Endothelial cell of umbilical vein (primary cell): Measurements from ENCODE around the gene SMURF1. TPM values are rescaled to one million over a fixed set of nuclear protein-coding genes. Genes with fewer than 3 reads are reported as not detected.

Source experiments
- BruUV-seq: library from RNA; stranded (reverse); fragments of 400-500 nt; replicated peaks from 2 replicates; lab custom pipeline; 2021; lab: Mats Ljungman, UMichigan
- CTCF ChIA-PET: fragments of 300-600, 350-600 bp; sonication (Branson Sonifier 250); formaldehyde crosslinking; loops from one replicate; lab custom pipeline; 2021; ENCODE audit warnings: antibody characterized with exemption, inconsistent platforms; lab: Charles Lee
- POLR2A ChIA-PET: fragments of 300-600, 350-600 bp; sonication (Branson Sonifier 250); formaldehyde crosslinking; loops from one replicate; lab custom pipeline; 2021; ENCODE audit warnings: antibody characterized with exemption, inconsistent platforms; lab: Charles Lee
- DNase-seq: peaks from one replicate; pipeline ENCODE4 v3.0.0-alpha.2; 2011; ENCODE audit warnings: low read depth, low spot score
- FAIRE-seq: peaks from 2 replicates; lab custom pipeline; 2011; peaks lifted over from hg19 to GRCh38; lab: Jason Lieb, UNC
- H2AFZ ChIP-seq: 2 replicates; pipeline ENCODE4 v1.6.0; 2012; ENCODE audit warnings: low read depth, low read length, control low read depth, inconsistent platforms
- H3K27ac ChIP-seq: 2 replicates; pipeline ENCODE4 v1.5.1; 2011; ENCODE audit warnings: low read depth, mild to moderate bottlenecking, control low read depth, low read length, moderate library complexity; ENCODE audit not compliant: insufficient read depth
- H3K27me3 ChIP-seq, 2 experiments: 2 replicates each; pipeline versions ENCODE4 v1.6.0 to v1.6.1; 2011; ENCODE audit warnings: low read length in 2 of 2, mixed read lengths in 1 of 2; ENCODE audit not compliant: control insufficient read depth in 2 of 2, insufficient read depth in 2 of 2
- H3K36me3 ChIP-seq, 2 experiments: 2 replicates in 1 of 2; 3 replicates in 1 of 2; pipeline ENCODE4 v1.5.1; 2011; ENCODE audit warnings: low read length in 2 of 2, mild to moderate bottlenecking in 1 of 2, moderate library complexity in 1 of 2; ENCODE audit not compliant: control insufficient read depth in 2 of 2, insufficient read depth in 2 of 2; ENCODE audit errors: extremely low read depth in 1 of 2
- H3K4me1 ChIP-seq: 3 replicates; pipeline ENCODE4 v1.5.1; 2011; ENCODE audit warnings: mild to moderate bottlenecking, low read length; ENCODE audit not compliant: control insufficient read depth, insufficient read depth; ENCODE audit errors: extremely low read depth
- H3K4me2 ChIP-seq: 2 replicates; pipeline ENCODE4 v1.6.1; 2011; ENCODE audit warnings: low read length, control low read depth, mixed read lengths; ENCODE audit not compliant: insufficient read depth
- H3K4me3 ChIP-seq, 3 experiments: fragments of 200-600 bp in 1 of 3; sonication (generic), shearing (Covaris generic) in 1 of 3; replicated peaks in 1 of 3; 2 replicates each; pipeline ENCODE4 v1.5.1; 2011 to 2016; ENCODE audit warnings: control low read depth in 3 of 3, low read length in 3 of 3, mild to moderate bottlenecking in 2 of 3, inconsistent platforms in 1 of 3, low read depth in 1 of 3, moderate library complexity in 1 of 3; ENCODE audit not compliant: insufficient read depth in 1 of 3
- H3K79me2 ChIP-seq: 2 replicates; pipeline ENCODE4 v1.6.0; 2012; ENCODE audit warnings: low read length, inconsistent platforms; ENCODE audit not compliant: control insufficient read depth, insufficient read depth
- H3K9ac ChIP-seq: replicated peaks from 2 replicates; pipeline ENCODE3; 2011; ENCODE audit warnings: low read length, control low read depth; ENCODE audit not compliant: insufficient read depth; ENCODE audit errors: extremely low read depth
- H3K9me1 ChIP-seq: replicated peaks from 3 replicates; pipeline ENCODE4 v1.6.0; 2011; ENCODE audit warnings: mild to moderate bottlenecking, low read length; ENCODE audit not compliant: control insufficient read depth, insufficient read depth; ENCODE audit errors: extremely low read depth
- H3K9me3 ChIP-seq: replicated peaks from 2 replicates; pipeline ENCODE4 v1.5.1; 2012; ENCODE audit warnings: low read length, inconsistent platforms; ENCODE audit not compliant: control insufficient read depth, insufficient read depth
- H4K20me1 ChIP-seq: replicated peaks from 2 replicates; pipeline ENCODE3; 2011; ENCODE audit warnings: mild to moderate bottlenecking, low read length; ENCODE audit not compliant: control insufficient read depth, insufficient read depth; ENCODE audit errors: extremely low read depth
- CTCF ChIP-seq, 2 donors: IDR thresholded peaks; 1 replicate in 1 of 2; 2 replicates in 1 of 2; pipeline ENCODE4 v1.5.1; 2011; ENCODE audit warnings: low read length in 2 of 2, mild to moderate bottlenecking in 2 of 2, moderate library complexity in 2 of 2, control low read depth in 1 of 2, inconsistent platforms in 1 of 2, low read depth in 1 of 2; ENCODE audit not compliant: insufficient read depth in 1 of 2; ENCODE audit errors: extremely low read depth in 1 of 2
- EZH2 ChIP-seq: IDR thresholded peaks from 2 replicates; pipeline ENCODE4 v1.6.1; 2012; ENCODE audit warnings: borderline replicate concordance, low read depth, mild to moderate bottlenecking, moderate library complexity, low read length, inconsistent platforms; ENCODE audit not compliant: severe bottlenecking
- FOS ChIP-seq: IDR thresholded peaks from 2 replicates; pipeline ENCODE4 v1.6.1; 2011; ENCODE audit warnings: mild to moderate bottlenecking, low read length, moderate library complexity, borderline replicate concordance; ENCODE audit not compliant: insufficient read depth
- GATA2 ChIP-seq: IDR thresholded peaks from 2 replicates; pipeline ENCODE4 v1.7.0; 2011; ENCODE audit warnings: low read depth, mild to moderate bottlenecking, moderate library complexity, mixed read lengths, low read length; ENCODE audit not compliant: insufficient read length, insufficient read depth
- JUN ChIP-seq: IDR thresholded peaks from 2 replicates; pipeline ENCODE4 v1.6.1; 2011; ENCODE audit warnings: borderline replicate concordance, low read depth; ENCODE audit not compliant: insufficient read length, insufficient read depth
- MAX ChIP-seq: IDR thresholded peaks from 2 replicates; pipeline ENCODE4 v1.6.1; 2011; ENCODE audit not compliant: insufficient read depth, insufficient read length
- MYC ChIP-seq: IDR thresholded peaks from one replicate; pipeline ENCODE4 v1.6.1; 2011; ENCODE audit warnings: mild to moderate bottlenecking, low read depth, low read length
- POLR2A ChIP-seq: IDR thresholded peaks from 2 replicates; pipeline ENCODE4 v1.6.1; 2012; ENCODE audit warnings: low read depth, mild to moderate bottlenecking, control low read depth, low read length
- POLR2AphosphoS5 ChIP-seq: IDR thresholded peaks from 2 replicates; pipeline ENCODE4 v1.6.1; 2012; ENCODE audit warnings: low read depth, mild to moderate bottlenecking, control low read depth, low read length, moderate library complexity; ENCODE audit not compliant: insufficient read depth
- dilution Hi-C: fragments of 300-500 bp; cut with MboI; formaldehyde crosslinking; loops from one replicate; pipeline ENCODE4 v1.15.0; 2019; ENCODE audit warnings: low sequenced_read_pairs; ENCODE audit not compliant: extremely low pct_ligation_motif_present
- intact Hi-C: fragments of 100-400 bp; cut with micrococcal nuclease; formaldehyde crosslinking; loops from one replicate; pipeline ENCODE4 v1.10.0; 2022
- polyA plus RNA-seq, 4 experiments: library from polyadenylated mRNA; depleted of rRNA in 3 of 4; stranded (reverse) in 3 of 4; unstranded in 1 of 4; fragments of >200 nt; gene quantifications; 2 replicates each; pipeline versions ENCODE4 v1.2.1 to v1.2.3, GENCODE V29; 2011 to 2012; ENCODE audit warnings: missing spikeins in 1 of 4
- total RNA-seq: library from RNA; stranded (reverse); gene quantifications from 2 replicates; pipeline ENCODE4 v1.2.3, GENCODE V29; 2021

The SMURF1 gene
- total and polyA plus RNA-seq, 2 donors (not counting 3 experiments of a cell fraction or from before 2014, with no cell fraction given) = 11.5 to 22.8 TPM

GRCh38 chr7:99096124-99096887 lies 47.6 kb downstream of the SMURF1 start:
- no peak overlapping the region for H3K4me2 ChIP-seq
- peaks cover 86% of the 10 kb centered on the region for H3K79me2 ChIP-seq
- dilution Hi-C loops (no loop called here), intact Hi-C loops (no loop called here)
- peaks cover 10% of the 10 kb centered on the region for H4K20me1 ChIP-seq
- DNase-seq = no peak
- BruUV-seq = no TSS peak
- ChIA-PET POLR2A (no interaction called here), CTCF (no interaction called here)
- no peaks in the 10 kb centered on the region for H3K9me1 ChIP-seq
- H3K27me3 ChIP-seq = no peaks in the 10 kb centered on the region
- H3K4me1 ChIP-seq = no peaks in the 10 kb centered on the region
- no peak overlapping the region for H3K9ac ChIP-seq
- H3K27ac ChIP-seq = no peak overlapping the region
- no peak overlapping the region for H2AFZ ChIP-seq
- no peaks in the 10 kb centered on the region for H3K36me3 ChIP-seq
- no peak for FAIRE-seq
- H3K9me3 ChIP-seq = no peaks in the 10 kb centered on the region
- TF ChIP-seq EZH2 (no peak), FOS (no peak), POLR2A (no peak), POLR2AphosphoS5 (no peak), MYC (no peak), CTCF (IDR thresholded peaks at IDR 0.05; ENCODE audit: extremely low read depth in 1 of 2, insufficient read depth in 1 of 2, low read depth in 1 of 2, low read length in 2 of 2) (no peak), GATA2 (no peak), MAX (no peak), JUN (no peak)
- no peak overlapping the region for H3K4me3 ChIP-seq
